ENCODE data around the gene LRRC14B. TPM values are rescaled to one million over a fixed set of nuclear protein-coding genes. Genes with fewer than 3 reads are reported as not detected.

Gene LRRC14B
- total and polyA plus RNA-seq, 8 donors = 0.05 to 0.37 TPM; not detected in 6

DNA sequence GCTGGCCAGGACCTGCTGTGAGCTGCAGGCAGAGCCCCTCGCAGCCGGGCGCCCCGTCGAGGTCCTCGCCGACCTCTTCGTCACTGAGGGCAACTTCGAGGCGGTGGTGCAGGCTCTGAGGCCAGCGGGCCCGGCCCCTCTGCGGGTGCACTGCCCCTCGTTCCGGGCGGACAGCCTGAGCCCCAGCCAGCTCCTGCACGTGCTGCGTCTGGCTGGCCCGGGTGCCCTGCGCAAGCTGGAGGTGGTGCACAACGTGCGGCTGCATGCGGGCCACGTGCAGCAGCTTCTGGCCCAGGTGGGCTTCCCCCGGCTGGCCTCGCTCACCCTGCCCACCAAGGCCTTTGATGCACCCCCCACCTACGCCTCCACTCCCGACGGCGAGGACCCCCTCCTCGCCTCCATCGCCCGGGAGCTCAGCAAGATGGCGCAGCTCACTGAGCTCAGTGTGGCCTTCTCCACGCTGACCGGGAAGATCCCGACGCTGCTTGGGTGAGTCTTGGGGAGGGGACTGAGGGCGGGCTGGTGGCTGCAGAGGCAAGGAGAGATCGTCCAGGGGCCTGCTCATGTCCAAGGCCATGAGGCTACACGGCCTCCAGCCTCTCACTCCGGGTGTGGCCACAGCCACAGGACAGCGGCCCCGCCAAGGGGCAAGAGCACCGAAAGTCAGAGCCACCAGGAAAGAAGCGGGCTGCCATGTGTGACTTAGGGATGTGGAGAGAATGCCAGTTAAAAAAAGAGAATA is 825 bp downstream of the LRRC14B start:
- Histone ChIP-seq H3K27me3 (peaks cover 0 to 42% (median 9%) of the 10 kb centered on the region in 3 donors), H3K4me1 (peaks cover 22 to 36% (median 31%) of the 10 kb centered on the region in 4 donors), H3K27ac (peak overlapping the region in 2 of 5 donors; percentile 76), H3K4me3 (peak overlapping the region in 1 of 4 donors; percentile 39), H3K36me3 (no peaks in the 10 kb centered on the region), H3K9me3 (no peaks in the 10 kb centered on the region)
- intact Hi-C loops (cut with DNase I; ENCODE audit: low total_unique reads) = no loop called here
- no peak for DNase-seq
- 84 to 95% (median 86%) methylated on average over 7 to 46 of the region's 46 CpGs for WGBS, 5 donors
- TF ChIP-seq POLR2AphosphoS5 (IDR thresholded peaks at IDR 0.05) = no peak
- TF ChIP-seq EP300 (IDR thresholded peaks at IDR 0.05) = no peak
- no peak for TF ChIP-seq POLR2A (IDR thresholded peaks at IDR 0.05)
- TF ChIP-seq, protein P1, sequence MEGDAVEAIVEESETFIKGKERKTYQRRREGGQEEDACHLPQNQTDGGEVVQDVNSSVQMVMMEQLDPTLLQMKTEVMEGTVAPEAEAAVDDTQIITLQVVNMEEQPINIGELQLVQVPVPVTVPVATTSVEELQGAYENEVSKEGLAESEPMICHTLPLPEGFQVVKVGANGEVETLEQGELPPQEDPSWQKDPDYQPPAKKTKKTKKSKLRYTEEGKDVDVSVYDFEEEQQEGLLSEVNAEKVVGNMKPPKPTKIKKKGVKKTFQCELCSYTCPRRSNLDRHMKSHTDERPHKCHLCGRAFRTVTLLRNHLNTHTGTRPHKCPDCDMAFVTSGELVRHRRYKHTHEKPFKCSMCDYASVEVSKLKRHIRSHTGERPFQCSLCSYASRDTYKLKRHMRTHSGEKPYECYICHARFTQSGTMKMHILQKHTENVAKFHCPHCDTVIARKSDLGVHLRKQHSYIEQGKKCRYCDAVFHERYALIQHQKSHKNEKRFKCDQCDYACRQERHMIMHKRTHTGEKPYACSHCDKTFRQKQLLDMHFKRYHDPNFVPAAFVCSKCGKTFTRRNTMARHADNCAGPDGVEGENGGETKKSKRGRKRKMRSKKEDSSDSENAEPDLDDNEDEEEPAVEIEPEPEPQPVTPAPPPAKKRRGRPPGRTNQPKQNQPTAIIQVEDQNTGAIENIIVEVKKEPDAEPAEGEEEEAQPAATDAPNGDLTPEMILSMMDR (IDR thresholded peaks at IDR 0.05) = no peak

DNA sequence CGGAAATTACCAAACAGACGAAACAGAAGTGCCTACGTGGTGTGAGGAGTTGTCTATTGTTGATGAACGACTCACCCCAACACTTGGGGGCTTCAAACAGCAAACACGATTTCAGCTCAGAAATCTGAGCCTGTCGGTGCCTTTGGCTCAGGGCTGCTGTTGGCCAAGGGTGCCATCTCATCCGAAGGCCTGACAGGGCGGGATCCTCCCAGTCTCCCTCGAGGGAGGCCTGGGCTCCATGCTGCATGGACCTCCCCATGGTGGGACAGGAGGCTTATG is 1.3 kb downstream of the LRRC14B start:
- no peaks in the 10 kb centered on the region for H3K36me3 ChIP-seq
- intact Hi-C loops (cut with DNase I; ENCODE audit: low total_unique reads) = no loop called here
- H3K9me3 ChIP-seq = no peaks in the 10 kb centered on the region
- TF ChIP-seq POLR2AphosphoS5 (IDR thresholded peaks at IDR 0.05) (no peak), POLR2A (IDR thresholded peaks at IDR 0.05) (no peak), EP300 (IDR thresholded peaks at IDR 0.05) (no peak)
- TF ChIP-seq, protein P1 (IDR thresholded peaks at IDR 0.05) = no peak
- no peak for DNase-seq
- H3K27ac ChIP-seq = no peak overlapping the region
- no peak overlapping the region for H3K4me3 ChIP-seq
- WGBS, 5 donors = 82 to 91% (median 84%) methylated on average over 8 to 9 of the region's 9 CpGs
- peaks cover 0 to 37% (median 9%) of the 10 kb centered on the region in 3 donors for H3K27me3 ChIP-seq
- peaks cover 22 to 36% (median 31%) of the 10 kb centered on the region in 4 donors for H3K4me1 ChIP-seq

DNA sequence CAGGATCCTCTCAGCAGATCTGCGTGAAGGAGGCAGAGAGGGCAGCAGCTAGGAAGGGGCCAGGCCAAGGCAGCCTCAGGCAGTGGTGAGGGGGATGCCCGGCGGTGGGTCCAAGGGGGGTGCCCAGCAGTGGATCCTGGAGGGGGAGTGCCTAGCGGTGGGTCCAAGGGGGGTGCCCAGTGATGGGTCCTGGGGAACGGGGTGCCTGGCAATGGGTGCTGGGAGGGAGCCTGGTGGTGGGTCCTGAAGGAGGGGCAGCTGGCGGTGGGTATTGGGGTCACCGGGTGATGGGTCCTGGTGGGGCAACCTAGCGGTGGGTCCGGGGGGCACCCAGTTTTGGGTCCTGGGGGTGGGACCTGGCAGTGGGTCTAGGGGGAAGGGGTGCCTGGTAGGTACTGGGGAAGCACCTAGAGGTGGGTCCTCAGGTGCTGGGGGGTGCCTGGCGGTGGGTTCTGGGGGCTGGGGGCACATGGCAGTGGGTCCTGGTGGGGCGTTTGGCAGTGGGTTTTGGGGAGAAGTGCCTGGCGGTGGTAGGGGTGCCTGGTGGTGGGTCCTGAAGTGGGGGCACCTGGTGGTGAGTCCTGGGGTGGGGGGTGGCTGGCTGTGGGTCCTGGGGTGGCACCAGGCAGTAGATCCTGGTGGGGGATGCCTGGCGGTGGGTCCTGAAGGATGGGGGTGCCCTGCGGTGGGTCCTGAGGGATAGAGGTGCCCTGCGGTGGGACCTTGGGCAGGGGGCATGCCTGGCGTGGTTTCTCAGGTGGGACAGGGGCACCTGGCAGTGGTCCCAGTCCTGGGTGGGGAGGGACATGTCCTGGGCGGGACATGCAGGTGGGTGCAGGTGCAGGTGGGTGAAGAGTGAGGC is 1.9 kb downstream of the LRRC14B start:
- intact Hi-C loops (cut with DNase I; ENCODE audit: low total_unique reads) = no loop called here
- DNase-seq = no peak
- H3K27me3 ChIP-seq = peaks cover 0 to 33% (median 9%) of the 10 kb centered on the region in 3 donors
- no peak overlapping the region for H3K27ac ChIP-seq
- H3K4me3 ChIP-seq = no peak overlapping the region
- H3K36me3 ChIP-seq = no peaks in the 10 kb centered on the region
- 86 to 90% (median 89%) methylated on average over 16 to 17 of the region's 17 CpGs for WGBS, 5 donors
- H3K4me1 ChIP-seq = peaks cover 18 to 31% (median 26%) of the 10 kb centered on the region in 4 donors
- no peak for TF ChIP-seq POLR2A (IDR thresholded peaks at IDR 0.05)
- TF ChIP-seq, protein P1 (IDR thresholded peaks at IDR 0.05) = no peak
- TF ChIP-seq POLR2AphosphoS5 (IDR thresholded peaks at IDR 0.05) = no peak
- TF ChIP-seq EP300 (IDR thresholded peaks at IDR 0.05) = no peak
- H3K9me3 ChIP-seq = no peaks in the 10 kb centered on the region

DNA sequence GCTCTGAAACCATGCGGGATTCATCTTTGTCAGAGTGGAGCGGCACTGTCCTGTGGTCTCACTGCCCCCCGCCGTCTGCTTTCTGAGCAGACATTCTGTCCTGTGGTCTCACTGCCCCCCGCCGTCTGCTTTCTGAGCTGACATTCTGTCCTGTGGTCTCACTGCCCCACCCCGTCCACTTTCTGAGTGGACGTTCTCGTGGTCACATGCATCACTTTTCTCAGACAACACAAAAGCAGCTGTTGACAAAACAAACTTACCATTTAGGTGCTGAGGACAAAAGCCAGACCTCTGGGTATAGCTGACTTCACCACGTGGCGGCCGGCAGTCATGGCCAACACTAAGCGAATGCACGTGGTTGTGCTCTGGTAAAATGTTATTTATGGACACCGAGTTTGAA is 2.8 kb downstream of the LRRC14B start:
- Histone ChIP-seq H3K4me1 (peaks cover 16 to 26% (median 19%) of the 10 kb centered on the region in 4 donors), H3K27me3 (peaks cover 0 to 33% (median 9%) of the 10 kb centered on the region in 3 donors), H3K36me3 (peaks cover 0 to 9% (median 5%) of the 10 kb centered on the region in 4 donors), H3K9me3 (no peaks in the 10 kb centered on the region), H3K4me3 (no peak overlapping the region), H3K27ac (no peak overlapping the region)
- no peak for DNase-seq
- 84 to 91% (median 89%) methylated on average over 15 of the region's 15 CpGs for WGBS, 5 donors
- TF ChIP-seq EP300 (IDR thresholded peaks at IDR 0.05) (no peak), POLR2A (IDR thresholded peaks at IDR 0.05) (no peak), POLR2AphosphoS5 (IDR thresholded peaks at IDR 0.05) (no peak)
- TF ChIP-seq, protein P1 (IDR thresholded peaks at IDR 0.05) = no peak
- intact Hi-C loops (cut with DNase I; ENCODE audit: low total_unique reads) = no loop called here
